Neural cell (in vitro differentiated cells): Measurements from ENCODE around the gene MTHFD2. TPM values are rescaled to one million over a fixed set of nuclear protein-coding genes. Genes with fewer than 3 reads are reported as not detected.

Experiments used
- H2AFZ ChIP-seq: fragments of 200-600, 300-800 bp; sonication (generic), shearing (Covaris generic); 2 replicates; pipeline ENCODE4 v1.6.0; 2014; ENCODE audit warnings: low read depth, mild to moderate bottlenecking, antibody characterized with exemption, low read length, moderate library complexity
- H3F3A ChIP-seq: fragments of 200-600 bp; shearing (Covaris generic); 2 replicates; pipeline ENCODE4 v1.6.1; 2016; ENCODE audit warnings: mild to moderate bottlenecking, moderate library complexity, mixed read lengths, antibody characterized with exemption, low read length; ENCODE audit not compliant: insufficient read depth, poor library complexity, severe bottlenecking
- H3K27ac ChIP-seq: fragments of 200-600, 300-800 bp; sonication (generic), shearing (Covaris generic); 2 replicates; pipeline ENCODE4 v1.5.1; 2014; ENCODE audit warnings: mild to moderate bottlenecking, low read length, moderate library complexity
- H3K27me3 ChIP-seq: fragments of 300-800, 200-600 bp; sonication (generic), shearing (Covaris generic); 2 replicates; pipeline ENCODE4 v1.6.0; 2014; ENCODE audit warnings: mild to moderate bottlenecking, low read depth, low read length, moderate library complexity; ENCODE audit not compliant: insufficient read depth
- H3K36me3 ChIP-seq: fragments of 300-800, 200-600 bp; sonication (generic), shearing (Covaris generic); 2 replicates; pipeline ENCODE4 v1.5.1; 2014; ENCODE audit warnings: mild to moderate bottlenecking, antibody characterized with exemption, low read length, moderate library complexity; ENCODE audit not compliant: insufficient read depth
- H3K4me2 ChIP-seq: fragments of 300-800, 200-600 bp; sonication (generic), shearing (Covaris generic); 2 replicates; pipeline ENCODE4 v1.6.0; 2014; ENCODE audit warnings: mild to moderate bottlenecking, low read length
- H3K4me3 ChIP-seq: fragments of 300-800, 200-600 bp; sonication (generic), shearing (Covaris generic); 2 replicates; pipeline ENCODE4 v1.5.1; 2014; ENCODE audit warnings: mild to moderate bottlenecking, low read length, moderate library complexity
- H3K79me2 ChIP-seq: fragments of 200-600 bp; shearing (Covaris generic); replicated peaks from 2 replicates; pipeline ENCODE4 v1.6.0; 2014; ENCODE audit warnings: mild to moderate bottlenecking, low read length, moderate library complexity; ENCODE audit not compliant: insufficient read depth
- H3K9ac ChIP-seq: fragments of 300-800, 200-600 bp; sonication (generic), shearing (Covaris generic); 2 replicates; pipeline ENCODE4 v1.6.1; 2016; ENCODE audit warnings: mild to moderate bottlenecking, low read length, mixed read lengths
- H3K9me2 ChIP-seq: fragments of 200-600 bp; shearing (Covaris generic); 2 replicates; pipeline ENCODE4 v1.6.1; 2016; ENCODE audit warnings: mild to moderate bottlenecking, low read length, mixed read lengths; ENCODE audit not compliant: insufficient read depth
- H3K9me3 ChIP-seq: fragments of 200-600, 300-800 bp; sonication (generic), shearing (Covaris generic); 2 replicates; pipeline ENCODE4 v1.6.1; 2016; ENCODE audit warnings: mild to moderate bottlenecking, mixed run types, low read length, moderate library complexity, mixed read lengths
- H4K20me1 ChIP-seq: fragments of 200-600 bp; shearing (Covaris generic); 2 replicates; pipeline ENCODE4 v1.6.1; 2016; ENCODE audit warnings: mild to moderate bottlenecking, mixed run types; ENCODE audit not compliant: insufficient read depth
- EP300 ChIP-seq: fragments of 450-650 bp; conservative IDR thresholded peaks from 2 replicates; pipeline ENCODE4 v1.6.1; 2014; ENCODE audit warnings: antibody characterized with exemption, mild to moderate bottlenecking, moderate library complexity; ENCODE audit not compliant: poor library complexity, severe bottlenecking
- EZH2 ChIP-seq: fragments of 200-600, 300-800 bp; shearing (Covaris generic), sonication (generic); IDR thresholded peaks from 2 replicates; pipeline ENCODE4 v1.6.1; 2014; ENCODE audit warnings: antibody characterized with exemption, low read length, borderline replicate concordance, mild to moderate bottlenecking; ENCODE audit not compliant: insufficient read depth, poor library complexity, severe bottlenecking
- MXI1 ChIP-seq: fragments of 450-650 bp; conservative IDR thresholded peaks from 2 replicates; pipeline ENCODE4 v1.6.1; 2014; ENCODE audit warnings: antibody characterized with exemption, mild to moderate bottlenecking; ENCODE audit not compliant: poor library complexity, severe bottlenecking
- POLR2AphosphoS5 ChIP-seq: IDR thresholded peaks from 2 replicates; pipeline ENCODE4 v1.6.1; 2012
- RAD21 ChIP-seq: fragments of 450-650 bp; conservative IDR thresholded peaks from 2 replicates; pipeline ENCODE4 v1.6.1; 2014; ENCODE audit warnings: antibody characterized with exemption, mild to moderate bottlenecking, moderate library complexity
- SMC3 ChIP-seq: fragments of 450-650 bp; conservative IDR thresholded peaks from 2 replicates; pipeline ENCODE4 v1.6.1; 2014; ENCODE audit warnings: antibody characterized with exemption, mild to moderate bottlenecking, moderate library complexity; ENCODE audit not compliant: poor library complexity
- TAF1 ChIP-seq: IDR thresholded peaks from 2 replicates; pipeline ENCODE4 v1.6.1; 2012; ENCODE audit warnings: low read depth
- polyA plus RNA-seq: library from polyadenylated mRNA; depleted of rRNA; stranded (reverse); fragments of >200 nt; gene quantifications from 2 replicates; pipeline ENCODE4 v1.2.3, GENCODE V29; 2014
- TF ChIP-seq, protein P1 (sequence below): fragments of 450-650 bp; IDR thresholded peaks from 2 replicates; pipeline ENCODE4 v1.5.1; 2014; ENCODE audit warnings: antibody characterized with exemption, mild to moderate bottlenecking, moderate library complexity; ENCODE audit not compliant: poor library complexity, severe bottlenecking
- TF ChIP-seq, protein P2 (sequence below): IDR thresholded peaks from 2 replicates; pipeline ENCODE4 v1.6.1; 2012; ENCODE audit warnings: borderline replicate concordance

The MTHFD2 gene
- polyA plus RNA-seq, 1 donor from 2014 or later, result 26.3 TPM

- Histone ChIP-seq H3K9me3 (no peaks in the 10 kb centered on the region), H3F3A (no peaks in the 10 kb centered on the region), H3K4me3 (no peak overlapping the region), H3K9ac (no peak overlapping the region), H3K79me2 (no peaks in the 10 kb centered on the region), H3K36me3 (no peaks in the 10 kb centered on the region), H3K9me2 (no peaks in the 10 kb centered on the region), H3K27me3 (no peaks in the 10 kb centered on the region), H3K27ac (no peak overlapping the region), H3K4me2 (no peak overlapping the region), H4K20me1 (no peaks in the 10 kb centered on the region), H2AFZ (no peak overlapping the region)
- TF ChIP-seq MXI1 (no peak), POLR2AphosphoS5 (no peak), RAD21 (no peak), SMC3 (no peak), TAF1 (no peak), EP300 (no peak), EZH2 (no peak)
- TF ChIP-seq, protein P1, sequence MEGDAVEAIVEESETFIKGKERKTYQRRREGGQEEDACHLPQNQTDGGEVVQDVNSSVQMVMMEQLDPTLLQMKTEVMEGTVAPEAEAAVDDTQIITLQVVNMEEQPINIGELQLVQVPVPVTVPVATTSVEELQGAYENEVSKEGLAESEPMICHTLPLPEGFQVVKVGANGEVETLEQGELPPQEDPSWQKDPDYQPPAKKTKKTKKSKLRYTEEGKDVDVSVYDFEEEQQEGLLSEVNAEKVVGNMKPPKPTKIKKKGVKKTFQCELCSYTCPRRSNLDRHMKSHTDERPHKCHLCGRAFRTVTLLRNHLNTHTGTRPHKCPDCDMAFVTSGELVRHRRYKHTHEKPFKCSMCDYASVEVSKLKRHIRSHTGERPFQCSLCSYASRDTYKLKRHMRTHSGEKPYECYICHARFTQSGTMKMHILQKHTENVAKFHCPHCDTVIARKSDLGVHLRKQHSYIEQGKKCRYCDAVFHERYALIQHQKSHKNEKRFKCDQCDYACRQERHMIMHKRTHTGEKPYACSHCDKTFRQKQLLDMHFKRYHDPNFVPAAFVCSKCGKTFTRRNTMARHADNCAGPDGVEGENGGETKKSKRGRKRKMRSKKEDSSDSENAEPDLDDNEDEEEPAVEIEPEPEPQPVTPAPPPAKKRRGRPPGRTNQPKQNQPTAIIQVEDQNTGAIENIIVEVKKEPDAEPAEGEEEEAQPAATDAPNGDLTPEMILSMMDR, result no peak
- TF ChIP-seq, protein P2, sequence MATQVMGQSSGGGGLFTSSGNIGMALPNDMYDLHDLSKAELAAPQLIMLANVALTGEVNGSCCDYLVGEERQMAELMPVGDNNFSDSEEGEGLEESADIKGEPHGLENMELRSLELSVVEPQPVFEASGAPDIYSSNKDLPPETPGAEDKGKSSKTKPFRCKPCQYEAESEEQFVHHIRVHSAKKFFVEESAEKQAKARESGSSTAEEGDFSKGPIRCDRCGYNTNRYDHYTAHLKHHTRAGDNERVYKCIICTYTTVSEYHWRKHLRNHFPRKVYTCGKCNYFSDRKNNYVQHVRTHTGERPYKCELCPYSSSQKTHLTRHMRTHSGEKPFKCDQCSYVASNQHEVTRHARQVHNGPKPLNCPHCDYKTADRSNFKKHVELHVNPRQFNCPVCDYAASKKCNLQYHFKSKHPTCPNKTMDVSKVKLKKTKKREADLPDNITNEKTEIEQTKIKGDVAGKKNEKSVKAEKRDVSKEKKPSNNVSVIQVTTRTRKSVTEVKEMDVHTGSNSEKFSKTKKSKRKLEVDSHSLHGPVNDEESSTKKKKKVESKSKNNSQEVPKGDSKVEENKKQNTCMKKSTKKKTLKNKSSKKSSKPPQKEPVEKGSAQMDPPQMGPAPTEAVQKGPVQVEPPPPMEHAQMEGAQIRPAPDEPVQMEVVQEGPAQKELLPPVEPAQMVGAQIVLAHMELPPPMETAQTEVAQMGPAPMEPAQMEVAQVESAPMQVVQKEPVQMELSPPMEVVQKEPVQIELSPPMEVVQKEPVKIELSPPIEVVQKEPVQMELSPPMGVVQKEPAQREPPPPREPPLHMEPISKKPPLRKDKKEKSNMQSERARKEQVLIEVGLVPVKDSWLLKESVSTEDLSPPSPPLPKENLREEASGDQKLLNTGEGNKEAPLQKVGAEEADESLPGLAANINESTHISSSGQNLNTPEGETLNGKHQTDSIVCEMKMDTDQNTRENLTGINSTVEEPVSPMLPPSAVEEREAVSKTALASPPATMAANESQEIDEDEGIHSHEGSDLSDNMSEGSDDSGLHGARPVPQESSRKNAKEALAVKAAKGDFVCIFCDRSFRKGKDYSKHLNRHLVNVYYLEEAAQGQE, result no peak
Measured at GRCh38 chr2:74235041-74235440, 36.6 kb downstream of the MTHFD2 start.

GRCh38 chr2:74238879-74239278 is 40.5 kb downstream of the MTHFD2 start:
- H3K4me2 ChIP-seq, result no peak overlapping the region
- TF ChIP-seq RAD21, result no peak
- TF ChIP-seq MXI1, result no peak
- no peak for TF ChIP-seq TAF1
- TF ChIP-seq POLR2AphosphoS5, result no peak
- no peak for TF ChIP-seq SMC3
- TF ChIP-seq, protein P2, result no peak
- TF ChIP-seq EZH2, result no peak
- no peak for TF ChIP-seq EP300
- TF ChIP-seq, protein P1, result no peak
- H3K4me3 ChIP-seq, result no peak overlapping the region
- H3F3A ChIP-seq, result no peaks in the 10 kb centered on the region
- no peaks in the 10 kb centered on the region for H4K20me1 ChIP-seq
- no peaks in the 10 kb centered on the region for H3K9me2 ChIP-seq
- H3K9ac ChIP-seq, result no peak overlapping the region
- no peaks in the 10 kb centered on the region for H3K9me3 ChIP-seq
- no peaks in the 10 kb centered on the region for H3K36me3 ChIP-seq
- H3K79me2 ChIP-seq, result no peaks in the 10 kb centered on the region
- H2AFZ ChIP-seq, result no peak overlapping the region
- no peak overlapping the region for H3K27ac ChIP-seq
- H3K27me3 ChIP-seq, result no peaks in the 10 kb centered on the region
